GM23338 (cell line): ENCODE results near the gene LIPJ. TPM values are rescaled to one million over a fixed set of nuclear protein-coding genes. Genes with fewer than 3 reads are reported as not detected.

ENCODE experiments used
- ATAC-seq: fragments of 200-7000 bp; cut with Tn5 transposase; 3 replicates; pipeline ENCODE4 v1.9.1; 2020
- DNase-seq: peaks from one replicate; pipeline ENCODE4 v3.0.0-alpha.2; 2015; ENCODE audit warnings: low spot score
- H2AFZ ChIP-seq: fragments of 200-600 bp; sonication (generic); 2 replicates; pipeline ENCODE4 v1.8.0; 2016; ENCODE audit warnings: antibody characterized with exemption, mild to moderate bottlenecking, moderate library complexity
- H3F3A ChIP-seq: fragments of 200-600 bp; sonication (generic); replicated peaks from 2 replicates; pipeline ENCODE4 v1.8.0; 2017; ENCODE audit warnings: antibody characterized with exemption, mixed run types, low read depth
- H3K27ac ChIP-seq: fragments of 200-600 bp; sonication (generic); 2 replicates; pipeline ENCODE4 v1.6.1; 2016; ENCODE audit warnings: low read depth
- H3K27me3 ChIP-seq: fragments of 200-600 bp; sonication (generic); 2 replicates; pipeline ENCODE4 v1.8.0; 2016; ENCODE audit warnings: mild to moderate bottlenecking, mixed run types, moderate library complexity; ENCODE audit not compliant: insufficient read depth
- H3K36me3 ChIP-seq: fragments of 200-600 bp; sonication (generic); 2 replicates; pipeline ENCODE4 v1.8.0; 2016; ENCODE audit warnings: mild to moderate bottlenecking; ENCODE audit not compliant: insufficient read depth
- H3K4me1 ChIP-seq: fragments of 200-600 bp; sonication (generic); 2 replicates; pipeline ENCODE4 v1.8.0; 2016; ENCODE audit warnings: mild to moderate bottlenecking, moderate library complexity; ENCODE audit not compliant: insufficient read depth
- H3K4me2 ChIP-seq: fragments of 200-600 bp; sonication (generic); 2 replicates; pipeline ENCODE4 v1.7.1; 2017; ENCODE audit warnings: mixed run types
- H3K4me3 ChIP-seq: fragments of 200-600 bp; sonication (generic); 2 replicates; pipeline ENCODE4 v1.6.1; 2016; ENCODE audit warnings: mixed run types
- H3K79me2 ChIP-seq: fragments of 200-600 bp; sonication (generic); replicated peaks from 2 replicates; pipeline ENCODE4 v1.8.0; 2017; ENCODE audit warnings: mild to moderate bottlenecking; ENCODE audit not compliant: insufficient read depth
- H3K9me2 ChIP-seq: fragments of 200-600 bp; sonication (generic); 2 replicates; pipeline ENCODE4 v1.8.0; 2017; ENCODE audit not compliant: insufficient read depth
- H4K20me1 ChIP-seq: fragments of 200-600 bp; sonication (generic); replicated peaks from 2 replicates; pipeline ENCODE4 v1.8.0; 2017; ENCODE audit warnings: mild to moderate bottlenecking; ENCODE audit not compliant: insufficient read depth
- H3K27ac Mint-ChIP-seq: 2 replicates; pipeline ENCODE4 v1.8.0; 2020; ENCODE audit warnings: inconsistent platforms, mild to moderate bottlenecking, moderate library complexity, mixed read lengths
- H3K27me3 Mint-ChIP-seq: 3 replicates; pipeline ENCODE4 v1.8.0; 2022; ENCODE audit warnings: low read depth, mild to moderate bottlenecking, moderate library complexity, mixed read lengths, inconsistent platforms; ENCODE audit not compliant: insufficient read depth, poor library complexity
- H3K36me3 Mint-ChIP-seq: 3 replicates; pipeline ENCODE4 v1.8.0; 2021; ENCODE audit warnings: low read depth, mild to moderate bottlenecking, inconsistent platforms, moderate library complexity, mixed read lengths
- H3K4me1 Mint-ChIP-seq: 3 replicates; pipeline ENCODE4 v1.8.0; 2020; ENCODE audit warnings: mild to moderate bottlenecking, inconsistent platforms, mixed read lengths
- H3K4me3 Mint-ChIP-seq: 3 replicates; pipeline ENCODE4 v1.8.0; 2021; ENCODE audit warnings: moderate library complexity, mild to moderate bottlenecking, inconsistent platforms, mixed read lengths
- H3K9me3 Mint-ChIP-seq: 3 replicates; pipeline ENCODE4 v1.8.0; 2020; ENCODE audit warnings: moderate library complexity, mild to moderate bottlenecking, inconsistent platforms, mixed read lengths
- EZH2 ChIP-seq: fragments of 200-600 bp; sonication (generic); IDR thresholded peaks from one replicate; pipeline ENCODE4 v1.8.0; 2017; ENCODE audit warnings: antibody characterized with exemption, mild to moderate bottlenecking, low read depth; ENCODE audit not compliant: unreplicated experiment
- EZH2phosphoT487 ChIP-seq: fragments of 200-600 bp; sonication (generic); IDR thresholded peaks from one replicate; pipeline ENCODE4 v1.8.1; 2018; ENCODE audit warnings: antibody characterized with exemption; ENCODE audit not compliant: unreplicated experiment
- JUNB ChIP-seq: IDR thresholded peaks from one replicate; pipeline ENCODE4 v1.6.1; 2016; ENCODE audit warnings: antibody characterized with exemption; ENCODE audit not compliant: unreplicated experiment
- NANOG ChIP-seq: IDR thresholded peaks from 2 replicates; pipeline ENCODE4 v1.6.1; 2016; ENCODE audit warnings: antibody characterized with exemption, borderline replicate concordance
- POLR2AphosphoS5 ChIP-seq: IDR thresholded peaks from 2 replicates; pipeline ENCODE4 v1.6.1; 2016; ENCODE audit warnings: antibody characterized with exemption, low read depth
- STAT1 ChIP-seq: IDR thresholded peaks from one replicate; pipeline ENCODE4 v1.6.1; 2016; ENCODE audit warnings: antibody characterized with exemption; ENCODE audit not compliant: unreplicated experiment
- ZNF331 ChIP-seq: fragments of 250-450 bp; sonication (Bioruptor Pico); IDR thresholded peaks from 2 replicates; pipeline ENCODE4 v1.5.0; 2020; ENCODE audit warnings: low read depth, mild to moderate bottlenecking, moderate library complexity
- polyA plus RNA-seq: library from polyadenylated mRNA; unstranded; fragments of >200 nt; fragmentation: Nextera tagmentation; extraction: Ambion mirVana; gene quantifications from 2 replicates; pipeline ENCODE4 v1.2.1, GENCODE V29; 2016
- total RNA-seq: library from RNA; depleted of rRNA; stranded (reverse); fragments of >200 nt; shearing (Covaris generic); gene quantifications from 2 replicates; pipeline ENCODE4 v1.2.3, GENCODE V29; 2014
- TF ChIP-seq, protein P1 (sequence below): IDR thresholded peaks from one replicate; pipeline ENCODE4 v1.6.1; 2018; ENCODE audit warnings: antibody characterized with exemption; ENCODE audit not compliant: unreplicated experiment
- TF ChIP-seq, protein P2 (sequence below), 2 experiments: fragments of 200-600 bp in 1 of 2; sonication (generic) in 1 of 2; conservative IDR thresholded peaks; 2 replicates each; pipeline versions ENCODE4 v1.5.1 to v1.6.1; 2016 to 2017; ENCODE audit warnings: antibody characterized with exemption in 2 of 2, low read depth in 2 of 2, mild to moderate bottlenecking in 2 of 2, moderate library complexity in 1 of 2
- TF ChIP-seq, protein P3 (sequence below): IDR thresholded peaks from 2 replicates; pipeline ENCODE4 v1.6.1; 2016; ENCODE audit warnings: antibody characterized with exemption

LIPJ gene
- total and polyA plus RNA-seq, 2 experiments from 2014 or later, result 0.14 TPM; not detected in 1

DNA sequence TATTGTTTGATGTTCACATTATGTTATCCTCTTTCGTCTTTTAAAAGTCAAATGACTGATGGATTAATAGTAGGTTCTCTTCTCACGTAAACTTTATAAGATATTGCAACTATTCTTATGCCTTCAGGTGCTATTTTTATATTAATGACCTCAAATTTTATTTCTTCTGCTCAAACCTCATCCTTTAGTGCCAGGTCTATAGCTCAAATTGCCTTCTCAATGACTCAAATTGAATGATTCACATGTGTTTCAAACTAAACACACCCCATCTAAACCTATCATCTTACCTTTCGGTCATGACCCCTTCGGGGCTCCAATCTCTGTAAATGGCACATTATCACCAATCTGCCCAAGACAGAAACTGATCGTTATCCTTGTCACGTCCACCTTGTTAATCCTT, 55.6 kb downstream of the LIPJ start:
- peaks cover 13% of the 10 kb centered on the region for H3K9me3 Mint-ChIP-seq
- H4K20me1 ChIP-seq, result no peaks in the 10 kb centered on the region
- H3K27ac ChIP-seq, result no peak overlapping the region
- H3K36me3 Mint-ChIP-seq, result 0 out of 3 replicates have a peak, but pooled peaks cover 3% of the 10 kb centered on the region
- H3K79me2 ChIP-seq, result no peaks in the 10 kb centered on the region
- no peak overlapping the region for H3K4me3 Mint-ChIP-seq
- no peak overlapping the region for H3K4me3 ChIP-seq
- no peaks in the 10 kb centered on the region for H3K27me3 Mint-ChIP-seq
- no peaks in the 10 kb centered on the region for H3K36me3 ChIP-seq
- H3K27ac Mint-ChIP-seq, result no peak overlapping the region
- ATAC-seq, result no peak
- TF ChIP-seq ZNF331 (no peak), STAT1 (no peak), EZH2phosphoT487 (no peak), POLR2AphosphoS5 (no peak), EZH2 (no peak), NANOG (no peak), JUNB (no peak)
- TF ChIP-seq, protein P1, sequence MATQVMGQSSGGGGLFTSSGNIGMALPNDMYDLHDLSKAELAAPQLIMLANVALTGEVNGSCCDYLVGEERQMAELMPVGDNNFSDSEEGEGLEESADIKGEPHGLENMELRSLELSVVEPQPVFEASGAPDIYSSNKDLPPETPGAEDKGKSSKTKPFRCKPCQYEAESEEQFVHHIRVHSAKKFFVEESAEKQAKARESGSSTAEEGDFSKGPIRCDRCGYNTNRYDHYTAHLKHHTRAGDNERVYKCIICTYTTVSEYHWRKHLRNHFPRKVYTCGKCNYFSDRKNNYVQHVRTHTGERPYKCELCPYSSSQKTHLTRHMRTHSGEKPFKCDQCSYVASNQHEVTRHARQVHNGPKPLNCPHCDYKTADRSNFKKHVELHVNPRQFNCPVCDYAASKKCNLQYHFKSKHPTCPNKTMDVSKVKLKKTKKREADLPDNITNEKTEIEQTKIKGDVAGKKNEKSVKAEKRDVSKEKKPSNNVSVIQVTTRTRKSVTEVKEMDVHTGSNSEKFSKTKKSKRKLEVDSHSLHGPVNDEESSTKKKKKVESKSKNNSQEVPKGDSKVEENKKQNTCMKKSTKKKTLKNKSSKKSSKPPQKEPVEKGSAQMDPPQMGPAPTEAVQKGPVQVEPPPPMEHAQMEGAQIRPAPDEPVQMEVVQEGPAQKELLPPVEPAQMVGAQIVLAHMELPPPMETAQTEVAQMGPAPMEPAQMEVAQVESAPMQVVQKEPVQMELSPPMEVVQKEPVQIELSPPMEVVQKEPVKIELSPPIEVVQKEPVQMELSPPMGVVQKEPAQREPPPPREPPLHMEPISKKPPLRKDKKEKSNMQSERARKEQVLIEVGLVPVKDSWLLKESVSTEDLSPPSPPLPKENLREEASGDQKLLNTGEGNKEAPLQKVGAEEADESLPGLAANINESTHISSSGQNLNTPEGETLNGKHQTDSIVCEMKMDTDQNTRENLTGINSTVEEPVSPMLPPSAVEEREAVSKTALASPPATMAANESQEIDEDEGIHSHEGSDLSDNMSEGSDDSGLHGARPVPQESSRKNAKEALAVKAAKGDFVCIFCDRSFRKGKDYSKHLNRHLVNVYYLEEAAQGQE, result no peak
- TF ChIP-seq, protein P2, sequence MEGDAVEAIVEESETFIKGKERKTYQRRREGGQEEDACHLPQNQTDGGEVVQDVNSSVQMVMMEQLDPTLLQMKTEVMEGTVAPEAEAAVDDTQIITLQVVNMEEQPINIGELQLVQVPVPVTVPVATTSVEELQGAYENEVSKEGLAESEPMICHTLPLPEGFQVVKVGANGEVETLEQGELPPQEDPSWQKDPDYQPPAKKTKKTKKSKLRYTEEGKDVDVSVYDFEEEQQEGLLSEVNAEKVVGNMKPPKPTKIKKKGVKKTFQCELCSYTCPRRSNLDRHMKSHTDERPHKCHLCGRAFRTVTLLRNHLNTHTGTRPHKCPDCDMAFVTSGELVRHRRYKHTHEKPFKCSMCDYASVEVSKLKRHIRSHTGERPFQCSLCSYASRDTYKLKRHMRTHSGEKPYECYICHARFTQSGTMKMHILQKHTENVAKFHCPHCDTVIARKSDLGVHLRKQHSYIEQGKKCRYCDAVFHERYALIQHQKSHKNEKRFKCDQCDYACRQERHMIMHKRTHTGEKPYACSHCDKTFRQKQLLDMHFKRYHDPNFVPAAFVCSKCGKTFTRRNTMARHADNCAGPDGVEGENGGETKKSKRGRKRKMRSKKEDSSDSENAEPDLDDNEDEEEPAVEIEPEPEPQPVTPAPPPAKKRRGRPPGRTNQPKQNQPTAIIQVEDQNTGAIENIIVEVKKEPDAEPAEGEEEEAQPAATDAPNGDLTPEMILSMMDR (conservative IDR thresholded peaks at IDR 0.05; ENCODE audit: low read depth in 2 of 2), result no peak
- TF ChIP-seq, protein P3, sequence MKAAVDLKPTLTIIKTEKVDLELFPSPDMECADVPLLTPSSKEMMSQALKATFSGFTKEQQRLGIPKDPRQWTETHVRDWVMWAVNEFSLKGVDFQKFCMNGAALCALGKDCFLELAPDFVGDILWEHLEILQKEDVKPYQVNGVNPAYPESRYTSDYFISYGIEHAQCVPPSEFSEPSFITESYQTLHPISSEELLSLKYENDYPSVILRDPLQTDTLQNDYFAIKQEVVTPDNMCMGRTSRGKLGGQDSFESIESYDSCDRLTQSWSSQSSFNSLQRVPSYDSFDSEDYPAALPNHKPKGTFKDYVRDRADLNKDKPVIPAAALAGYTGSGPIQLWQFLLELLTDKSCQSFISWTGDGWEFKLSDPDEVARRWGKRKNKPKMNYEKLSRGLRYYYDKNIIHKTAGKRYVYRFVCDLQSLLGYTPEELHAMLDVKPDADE, result no peak
- no peaks in the 10 kb centered on the region for H3F3A ChIP-seq
- no peaks in the 10 kb centered on the region for H3K4me1 ChIP-seq
- no peaks in the 10 kb centered on the region for H3K27me3 ChIP-seq
- no peak overlapping the region for H2AFZ ChIP-seq
- H3K4me2 ChIP-seq, result no peak overlapping the region
- H3K4me1 Mint-ChIP-seq, result no peaks in the 10 kb centered on the region
- H3K9me2 ChIP-seq, result peaks cover 8% of the 10 kb centered on the region
- no peak for DNase-seq

DNA sequence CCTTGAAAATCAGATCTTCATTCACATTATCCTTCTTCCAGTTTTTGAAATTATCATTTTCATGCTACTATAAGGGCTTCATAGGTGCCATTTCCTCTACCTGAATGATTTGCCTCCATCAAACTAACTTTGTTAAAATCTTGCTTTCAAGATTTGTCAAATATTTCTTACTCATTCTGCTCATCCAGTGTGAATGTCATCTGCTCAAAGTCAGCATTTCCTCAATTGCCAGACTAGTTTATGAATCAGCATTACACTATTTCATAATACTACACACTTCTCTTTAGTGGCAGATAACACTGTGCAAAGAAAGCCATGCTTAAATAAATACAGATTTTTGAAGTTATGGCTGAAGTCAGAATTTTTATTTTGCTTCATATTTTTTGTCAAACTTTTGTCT, 56.4 kb downstream of the LIPJ start:
- Histone ChIP-seq H3K4me1 (no peaks in the 10 kb centered on the region), H3K27ac (no peak overlapping the region)
- ATAC-seq, result no peak
- TF ChIP-seq NANOG (no peak), POLR2AphosphoS5 (no peak), JUNB (no peak)
- TF ChIP-seq, protein P3, result no peak
- TF ChIP-seq, protein P1, result no peak

More for the DNA sequence above, 56.4 kb downstream of the LIPJ start:
- H3K4me3 ChIP-seq, result no peak overlapping the region
- H3K4me1 Mint-ChIP-seq, result no peaks in the 10 kb centered on the region
- no peak overlapping the region for H3K4me2 ChIP-seq
- H3K27ac Mint-ChIP-seq, result no peak overlapping the region
- H4K20me1 ChIP-seq, result no peaks in the 10 kb centered on the region
- H3K9me3 Mint-ChIP-seq, result peaks cover 7% of the 10 kb centered on the region; the same call in 2 of the 3 replicates
- no peaks in the 10 kb centered on the region for H3K36me3 Mint-ChIP-seq
- no peaks in the 10 kb centered on the region for H3K36me3 ChIP-seq
- no peak overlapping the region for H3K4me3 Mint-ChIP-seq
- no peaks in the 10 kb centered on the region for H3K79me2 ChIP-seq
- H3K9me2 ChIP-seq, result peaks cover 6% of the 10 kb centered on the region; the same call in 1 of the 2 replicates
- H3K27me3 Mint-ChIP-seq, result no peaks in the 10 kb centered on the region
- H2AFZ ChIP-seq, result no peak overlapping the region
- H3K27me3 ChIP-seq, result no peaks in the 10 kb centered on the region
- no peaks in the 10 kb centered on the region for H3F3A ChIP-seq
- no peak for DNase-seq
